ENCODE measurements around the gene KLK10.

Gene KLK10

DNA sequence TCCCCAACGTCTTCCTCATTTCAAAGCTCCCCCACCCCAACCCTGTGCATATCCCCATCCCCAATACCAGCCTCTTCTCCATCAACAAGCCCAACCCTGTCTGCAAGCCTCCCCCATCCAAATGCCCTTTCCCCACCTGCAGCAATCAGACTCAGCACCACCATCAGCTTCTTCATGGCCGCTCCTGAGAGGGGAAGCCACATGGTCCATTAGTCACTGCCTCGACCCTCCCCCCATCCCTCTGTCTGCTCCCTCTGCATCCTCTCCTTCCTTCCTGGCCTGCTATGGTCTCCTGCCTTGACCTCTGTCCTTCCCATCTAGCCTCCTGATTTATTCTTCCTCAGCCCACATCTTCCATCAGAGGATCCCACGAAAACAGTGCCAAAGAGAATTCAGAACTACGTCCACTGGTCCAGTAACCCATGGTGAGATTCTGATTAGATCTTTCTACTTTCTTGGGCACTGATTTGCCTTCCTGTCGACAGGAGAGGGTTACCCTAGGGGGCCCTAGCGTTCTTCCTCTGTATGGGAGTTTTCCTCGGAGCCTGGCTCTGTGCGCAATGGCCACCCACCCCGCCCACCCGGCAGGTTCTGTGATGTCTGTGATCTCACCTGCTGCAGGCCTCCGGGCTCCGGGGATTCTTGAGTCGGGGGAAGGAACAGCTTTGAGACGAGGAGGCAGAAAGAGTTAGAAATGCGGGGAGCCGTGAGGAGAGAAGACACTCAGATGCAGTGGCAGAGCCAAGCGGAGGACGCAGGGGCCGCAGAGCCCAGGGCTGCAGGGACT, 51.4 kb downstream of the KLK10 start:
- DNase-seq = no peak

DNA sequence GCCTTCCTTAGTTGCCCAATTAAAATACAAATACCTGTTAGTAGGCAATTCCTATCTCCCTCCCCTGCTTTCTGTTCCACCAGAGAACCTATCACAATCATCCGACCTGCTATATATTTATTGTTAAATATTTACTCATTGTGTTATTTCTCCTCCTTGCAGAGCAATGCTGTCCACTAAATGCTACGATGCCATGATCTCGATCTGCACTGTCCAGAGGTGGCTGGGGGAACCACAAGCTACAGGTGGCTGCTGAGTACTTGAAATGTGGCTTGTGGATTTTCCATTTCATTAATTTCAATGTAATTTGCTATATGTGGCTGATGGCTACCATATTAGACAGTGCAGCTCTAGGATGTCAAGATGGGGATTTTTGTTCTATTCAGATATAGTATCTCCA, 55.2 kb downstream of the KLK10 start:
- DNase-seq = no peak

DNA sequence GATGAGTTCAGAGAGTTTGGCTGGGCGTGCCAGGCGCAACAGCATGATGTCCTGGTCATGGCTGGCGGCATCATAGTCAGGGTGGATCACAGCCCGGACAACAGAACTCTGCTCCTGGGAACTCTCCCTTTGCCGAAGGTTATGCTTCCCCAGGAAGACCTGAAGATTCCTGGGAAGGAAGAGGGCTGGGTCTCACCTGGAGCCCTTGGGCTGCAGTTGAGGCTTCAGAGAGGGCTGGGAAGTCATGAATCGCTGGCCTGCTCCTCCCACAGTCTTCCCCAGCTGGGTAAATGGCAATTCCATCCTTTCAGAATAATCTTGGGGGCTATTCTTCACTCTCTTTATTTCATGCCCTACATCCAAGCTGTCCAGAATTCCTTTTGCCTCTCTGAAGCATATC, 56.1 kb downstream of the KLK10 start:
- DNase-seq = no peak

All from activated CD8-positive, alpha-beta memory T cell treated with anti-CD3 and anti-CD28 coated beads, Interleukin-2, amount 50 U/mL, for 48 hours (primary cell).